Measurements from ENCODE around the gene KNG1.
A peak's percentile ranks its signal among the peaks of the same experiment; 100 is the strongest.

The KNG1 gene

GRCh38 chr3:186775999-186776398, 58.8 kb downstream of the KNG1 start:
- TF ChIP-seq CTCF (IDR thresholded peaks at IDR 0.05; ENCODE audit: borderline replicate concordance, insufficient read depth, low read depth, low read length): no peak
- no peak overlapping the region for H3K4me3 ChIP-seq (ENCODE audit: low read depth, low read length)

- no peak for TF ChIP-seq CTCF (IDR thresholded peaks at IDR 0.05; ENCODE audit: borderline replicate concordance, insufficient read depth, low read depth, low read length)
- no peak overlapping the region for H3K4me3 ChIP-seq (ENCODE audit: low read depth, low read length)
These were observed 62.0 kb downstream of the KNG1 start for GRCh38 chr3:186779204-186779603.

- no peak for TF ChIP-seq CTCF (IDR thresholded peaks at IDR 0.05; ENCODE audit: borderline replicate concordance, insufficient read depth, low read depth, low read length)
- peak overlapping the region; percentile 89 for H3K4me3 ChIP-seq (ENCODE audit: low read depth, low read length)
These were observed 65.4 kb downstream of the KNG1 start for GRCh38 chr3:186782542-186783057.

- no peak for TF ChIP-seq CTCF (IDR thresholded peaks at IDR 0.05; ENCODE audit: borderline replicate concordance, insufficient read depth, low read depth, low read length)
These were observed 66.0 kb downstream of the KNG1 start, which contains the start of gene EIF4A2 for GRCh38 chr3:186783058-186783730. EIF4A2 (plus strand) TSS chr3:186783577; CDS start chr3:186783611, 34 bp downstream.

GRCh38 chr3:186783731-186784515, 66.8 kb downstream of the KNG1 start:
- H3K4me3 ChIP-seq (ENCODE audit: low read depth, low read length): peak overlapping the region; percentile 89
- TF ChIP-seq CTCF (IDR thresholded peaks at IDR 0.05; ENCODE audit: borderline replicate concordance, insufficient read depth, low read depth, low read length): no peak

More at GRCh38 chr3:186783058-186783730, 66.0 kb downstream of the KNG1 start, which contains the start of gene EIF4A2:
- H3K4me3 ChIP-seq (ENCODE audit: low read depth, low read length): peak within 1 kb of the TSS; percentile 89

- TF ChIP-seq CTCF (IDR thresholded peaks at IDR 0.05; ENCODE audit: borderline replicate concordance, insufficient read depth, low read depth, low read length): no peak
- H3K4me3 ChIP-seq (ENCODE audit: low read depth, low read length): peak overlapping the region; percentile 89
These were observed 67.8 kb downstream of the KNG1 start for GRCh38 chr3:186784820-186785494.

Measured in GM12875 (cell line).